Stimulated activated CD8-positive, alpha-beta memory T cell treated with anti-CD3 and anti-CD28 coated beads, Interleukin-7, amount 100 ng/mL, for 24 hours (primary cell): ENCODE data around the gene CLHC1.
"Not testable (repeated sequence)": the region's sequence is repeated elsewhere in the genome, so short reads cannot be mapped to it uniquely, and the experiment has no call there.

Source experiments
- DNase-seq: peaks from one replicate; pipeline ENCODE4 v3.0.0-alpha.2; 2020; ENCODE audit warnings: low read depth

The CLHC1 gene

DNA sequence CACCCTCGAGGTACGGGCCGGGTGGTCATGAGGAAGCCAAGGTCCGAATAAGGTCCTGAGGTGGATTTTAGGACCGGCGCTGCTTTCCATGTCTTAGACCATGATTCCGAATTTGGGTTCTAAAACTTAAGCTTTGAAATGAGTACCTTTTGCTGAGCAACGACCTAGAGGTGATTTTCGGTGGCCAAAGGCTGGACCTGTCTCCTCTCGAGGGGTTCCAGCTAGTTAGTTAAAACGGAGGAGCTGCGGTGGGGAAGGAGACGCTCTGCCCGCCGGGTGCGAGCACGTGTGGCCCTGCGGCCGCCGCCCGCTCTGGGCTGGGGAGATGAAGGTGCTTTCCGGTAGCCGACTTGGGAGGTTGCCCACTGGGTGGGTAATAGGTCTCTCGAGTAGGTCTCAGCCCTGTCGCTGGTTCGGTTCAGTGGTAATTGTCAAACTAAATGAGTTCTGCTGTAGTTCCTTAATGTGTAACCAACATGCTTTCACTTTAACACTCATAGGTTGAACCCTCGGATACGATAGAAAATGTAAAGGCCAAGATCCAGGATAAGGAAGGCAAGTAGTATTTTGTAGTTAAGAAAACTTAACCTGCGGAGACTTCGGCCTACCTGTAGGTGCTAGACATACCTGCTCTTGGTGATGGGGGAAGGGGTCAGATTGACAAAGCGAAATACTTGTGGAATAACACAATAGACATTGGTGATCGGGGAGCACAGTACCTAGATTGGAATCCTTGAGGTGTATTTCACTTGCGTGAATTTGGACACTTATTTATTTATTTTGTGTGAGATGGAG lies 967 bp upstream of the CLHC1 start:
- DNase-seq, result no peak

DNA sequence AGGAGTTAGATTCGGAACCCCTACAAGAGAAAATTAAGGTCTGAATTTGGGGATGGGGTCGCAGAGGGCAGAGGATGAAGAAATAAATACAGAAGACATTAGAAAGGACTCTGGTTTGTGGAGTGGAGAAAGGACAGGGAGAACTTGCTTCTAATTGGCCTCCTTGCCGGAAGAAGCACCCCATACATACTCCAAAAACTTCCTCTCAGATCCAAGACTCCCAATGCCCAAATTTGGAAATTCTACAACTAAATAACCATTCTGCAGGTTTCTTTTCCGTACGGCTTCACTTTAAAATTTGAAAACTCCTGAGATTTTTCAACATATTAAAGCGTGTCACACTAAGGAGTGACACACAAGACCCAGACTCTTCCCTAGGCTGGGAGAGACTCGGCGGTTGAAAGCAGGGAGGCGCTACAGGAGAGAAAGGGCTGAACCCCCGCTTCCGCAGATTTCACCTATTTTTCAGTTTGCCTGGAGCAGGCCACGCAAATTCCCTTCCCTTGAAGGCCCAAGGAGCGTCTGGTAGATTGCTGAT lies 478 bp downstream of the CLHC1 start:
- DNase-seq, result no peak

DNA sequence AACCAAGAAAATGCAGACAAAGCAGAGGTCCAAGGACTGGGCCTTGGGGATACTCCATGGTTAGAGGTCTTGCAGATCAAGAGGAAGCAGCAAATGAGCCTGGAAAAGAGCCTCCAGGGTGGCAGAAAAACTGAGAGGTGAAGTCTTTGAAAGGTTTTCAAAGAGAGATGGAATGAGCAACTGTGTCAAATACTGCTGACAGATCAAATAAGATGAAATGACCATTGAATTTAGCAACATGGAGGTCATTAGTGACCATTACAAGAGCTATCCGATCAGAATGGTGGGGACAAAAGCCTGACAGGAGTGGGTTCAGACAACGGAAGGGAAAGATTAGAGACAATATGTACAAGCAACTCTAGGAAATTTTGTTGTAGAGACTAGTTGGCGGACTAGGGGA lies 1.5 kb downstream of the CLHC1 start:
- no peak for DNase-seq

DNA sequence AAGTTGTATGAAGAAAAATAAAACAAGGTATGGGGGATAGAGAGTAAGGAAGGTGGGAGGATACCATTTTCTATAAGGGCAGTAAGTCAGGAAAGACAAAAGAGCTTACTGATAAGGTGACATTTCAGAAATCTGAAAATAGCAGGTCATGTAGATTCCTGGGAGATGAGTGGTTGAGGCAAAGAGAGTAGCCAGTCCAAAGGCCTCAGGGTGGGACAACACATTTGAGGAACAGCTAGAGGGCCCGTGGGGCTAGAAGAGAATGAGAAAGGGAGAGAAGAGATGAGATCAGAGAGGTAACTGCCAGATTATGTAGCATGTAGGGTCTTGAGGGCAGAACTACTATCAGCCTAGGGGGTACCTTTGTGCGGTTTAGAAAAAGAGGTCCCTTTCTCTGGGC lies 2.9 kb downstream of the CLHC1 start:
- no peak for DNase-seq

DNA sequence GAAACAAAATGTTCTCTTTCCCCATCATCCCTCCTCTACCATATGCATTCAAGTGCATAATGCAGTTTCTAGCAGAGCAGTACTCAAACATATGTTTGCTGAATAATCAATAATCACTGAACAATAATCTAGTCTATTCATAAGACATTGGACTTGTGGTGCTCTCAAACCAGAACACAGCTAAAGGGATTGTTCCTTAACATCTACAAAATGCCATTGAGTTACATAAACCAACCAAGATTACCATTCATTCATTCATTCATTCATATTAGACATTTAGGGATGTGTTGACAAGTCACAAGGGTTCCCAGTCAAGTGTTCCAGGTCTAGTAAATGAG lies 3.9 kb downstream of the CLHC1 start:
- no peak for DNase-seq

DNA sequence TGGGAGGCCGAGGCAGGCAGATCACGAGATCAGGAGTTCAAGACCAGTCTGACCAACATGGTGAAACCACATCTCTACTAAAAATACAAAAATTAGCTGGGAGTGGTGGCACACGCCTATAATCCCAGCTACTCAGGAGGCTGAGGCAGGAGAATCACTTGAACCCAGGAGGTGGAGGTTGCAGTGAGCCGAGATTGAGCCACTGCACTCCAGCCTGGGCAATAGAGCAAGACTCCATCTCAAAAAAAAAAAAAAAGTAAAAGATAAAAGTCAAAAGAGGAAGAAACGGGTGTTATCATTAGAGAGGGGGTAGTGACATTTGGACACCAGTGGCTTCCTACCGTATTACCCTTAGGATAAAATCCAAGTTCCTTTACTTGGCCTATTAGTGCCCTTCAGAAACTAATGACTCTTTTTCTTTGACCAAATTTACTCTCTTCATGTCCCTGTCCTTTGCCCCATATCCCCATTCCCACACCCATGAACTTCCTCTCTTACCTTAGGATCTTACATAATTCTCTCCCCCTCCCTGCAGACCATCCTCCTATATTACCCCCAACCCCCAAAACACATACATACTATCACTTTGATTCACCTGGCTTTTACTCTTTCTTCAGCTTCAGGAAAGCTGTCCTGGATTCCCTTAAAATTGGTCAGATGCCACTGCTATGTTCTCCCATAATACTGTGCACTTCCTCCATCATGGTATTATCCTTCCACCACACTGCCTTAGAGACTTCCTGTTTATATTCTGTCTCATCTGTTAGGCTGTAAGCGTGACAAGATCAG lies 4.5 kb downstream of the CLHC1 start:
- DNase-seq, result not testable (repeated sequence)

DNA sequence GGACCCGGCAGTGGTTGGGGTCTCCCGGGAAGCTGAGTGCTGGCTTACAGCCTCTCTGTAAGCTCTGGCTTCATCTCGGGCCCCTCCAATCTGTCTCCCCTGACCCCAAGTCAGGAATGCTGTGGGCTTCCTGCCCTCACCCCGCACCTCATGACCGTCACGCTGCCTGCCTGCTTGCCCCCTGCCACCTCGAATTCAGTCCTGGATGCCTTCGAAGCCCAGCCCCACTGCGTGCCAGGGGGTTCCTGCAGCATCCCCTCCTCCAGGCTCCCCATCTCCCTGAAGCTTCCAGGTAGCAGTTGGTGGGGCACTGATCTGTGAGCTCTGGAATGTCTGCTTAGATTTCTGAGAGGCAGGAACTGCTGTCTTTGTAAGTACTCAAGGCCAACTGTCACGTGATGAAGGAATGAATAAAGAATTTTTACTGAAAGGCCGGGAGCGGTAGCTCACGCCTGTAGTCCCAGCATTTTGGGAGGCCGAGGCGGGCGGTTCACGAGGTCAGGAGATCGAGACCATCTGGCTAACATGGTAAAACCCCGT lies 6.5 kb downstream of the CLHC1 start:
- DNase-seq, result no peak

DNA sequence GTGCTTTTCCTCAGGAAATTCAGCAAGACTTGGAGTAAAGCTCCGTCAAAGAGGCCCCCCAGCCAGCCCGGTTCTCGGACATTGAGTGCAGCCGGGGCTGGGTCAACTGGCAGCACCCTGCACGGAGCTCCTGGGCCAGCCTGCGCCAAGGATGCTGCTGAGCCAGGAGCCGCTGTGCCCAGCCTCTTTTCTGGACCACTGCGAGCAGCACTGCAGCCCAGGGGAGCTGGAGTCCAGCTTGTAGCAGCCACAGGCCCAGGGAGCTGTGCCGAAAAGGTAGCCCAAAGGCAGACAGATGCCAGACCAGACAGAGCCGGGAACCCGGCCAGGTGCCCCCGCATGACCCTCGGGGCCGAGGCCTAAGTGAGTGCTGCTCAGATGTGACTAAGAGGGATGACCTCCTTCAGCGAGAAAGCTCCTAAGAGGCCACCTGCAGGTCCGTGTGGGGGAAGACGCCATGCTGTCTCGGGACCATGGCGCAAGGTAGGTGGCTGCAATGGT lies 7.3 kb downstream of the CLHC1 start:
- no peak for DNase-seq

DNA sequence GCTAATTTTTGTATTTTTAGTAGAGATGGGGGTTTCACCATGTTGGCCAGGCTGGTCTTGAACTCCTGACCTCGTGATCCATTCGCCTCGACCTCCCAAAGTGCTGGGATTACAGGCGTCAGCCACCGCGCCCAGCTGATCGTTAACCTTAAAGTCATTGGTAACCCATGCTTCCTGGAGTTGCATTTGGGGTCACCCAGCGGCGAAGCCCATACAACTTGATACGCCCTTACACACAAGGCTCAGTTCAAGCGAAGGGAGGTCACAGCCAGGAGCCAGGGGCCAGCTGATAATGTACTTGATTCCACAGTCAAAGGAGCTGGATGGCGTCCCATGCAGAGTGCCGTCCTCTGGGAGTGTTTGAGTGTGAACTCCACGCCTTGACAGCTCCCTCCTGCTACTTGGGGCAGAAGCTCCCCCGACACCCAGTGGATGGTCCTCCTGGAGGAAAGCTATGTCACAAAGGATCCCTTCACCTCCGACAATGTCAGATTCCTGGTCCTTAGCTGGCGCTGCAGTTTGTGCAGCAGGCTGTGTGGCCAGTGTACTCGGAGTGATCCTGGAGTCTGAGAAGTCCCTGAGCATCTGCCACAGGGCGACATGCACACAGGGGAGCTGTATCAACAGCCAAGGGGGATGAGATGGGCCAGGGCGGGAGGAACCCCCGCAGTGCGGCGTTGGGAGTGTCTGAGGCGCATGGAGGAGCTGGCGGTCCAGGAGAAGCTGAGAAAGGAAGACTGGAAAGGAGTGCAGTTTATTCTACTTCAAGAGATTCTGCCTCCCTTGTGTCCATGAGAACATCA lies 7.9 kb downstream of the CLHC1 start:
- no peak for DNase-seq

DNA sequence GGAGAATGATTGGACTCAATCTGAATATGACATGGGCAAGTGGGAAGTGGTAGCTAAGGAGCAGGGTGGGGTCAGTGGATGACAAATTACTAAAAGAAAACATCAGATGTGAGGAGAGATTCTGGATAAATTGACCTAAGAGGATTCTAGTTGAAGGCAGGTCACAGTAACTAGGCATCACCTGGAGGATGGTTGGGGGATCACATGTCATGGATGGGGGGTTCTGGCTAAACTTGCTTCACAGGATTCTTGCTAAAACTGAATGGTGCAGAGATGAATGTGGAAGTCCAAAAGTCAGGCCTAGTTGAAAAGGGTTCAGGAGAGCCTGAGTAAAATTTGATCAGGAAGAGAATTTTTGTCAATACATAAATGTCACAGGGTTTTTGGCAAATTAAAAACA lies 18.3 kb downstream of the CLHC1 start:
- no peak for DNase-seq

DNA sequence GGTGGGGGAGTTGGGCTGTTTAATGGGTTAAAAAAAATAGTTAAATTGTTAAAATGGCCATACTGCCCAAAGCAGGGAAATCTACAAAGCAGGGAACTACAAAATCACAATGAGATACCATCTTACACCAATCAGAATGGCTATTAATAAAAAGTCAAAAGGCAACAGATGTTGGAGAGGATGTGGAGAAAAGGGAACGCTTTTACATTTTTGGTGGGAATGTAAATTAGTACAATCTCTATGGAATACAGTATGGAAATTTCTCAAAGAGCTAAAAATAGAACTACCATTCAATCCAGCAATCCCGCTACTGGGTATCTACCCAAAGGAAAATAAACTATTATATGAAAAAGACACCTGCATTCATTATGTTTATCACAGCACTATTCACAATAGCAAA lies 27.1 kb downstream of the CLHC1 start:
- no peak for DNase-seq

DNA sequence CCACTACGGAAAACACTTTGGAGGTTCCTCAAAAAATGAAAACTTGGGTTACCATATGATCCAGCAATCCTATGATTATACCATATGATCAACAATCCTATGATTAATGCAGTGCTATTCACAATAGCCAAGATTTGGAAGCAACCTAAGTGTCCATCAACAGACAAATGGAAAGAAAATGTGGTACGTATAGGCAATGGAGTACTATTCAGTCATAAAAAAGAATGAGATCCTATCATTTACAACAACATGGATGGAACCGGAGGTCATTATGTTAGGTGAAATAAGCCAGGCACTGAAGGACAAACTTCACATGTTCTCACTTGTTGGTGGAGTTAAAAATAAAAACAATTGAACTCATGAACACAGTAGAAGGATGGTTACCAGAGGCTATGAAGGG lies 27.6 kb downstream of the CLHC1 start:
- DNase-seq, result no peak

DNA sequence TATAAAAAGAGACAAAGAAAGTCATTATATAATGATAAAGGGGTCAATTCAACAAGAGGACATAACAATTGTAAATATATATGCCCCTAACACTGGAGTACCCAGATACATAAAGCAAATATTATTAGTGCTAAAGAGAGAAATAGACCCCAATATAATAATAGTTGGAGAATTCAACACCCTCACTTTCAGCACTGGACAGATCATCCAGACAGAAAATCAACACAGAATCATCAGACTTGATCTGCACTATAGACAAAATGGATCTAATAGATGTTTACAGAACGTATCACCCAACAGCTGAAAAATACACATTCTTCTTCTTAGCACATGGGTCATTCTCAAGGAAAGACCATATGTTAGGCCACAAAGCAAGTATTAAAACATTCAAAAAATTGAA lies 31.7 kb downstream of the CLHC1 start:
- DNase-seq, result no peak

DNA sequence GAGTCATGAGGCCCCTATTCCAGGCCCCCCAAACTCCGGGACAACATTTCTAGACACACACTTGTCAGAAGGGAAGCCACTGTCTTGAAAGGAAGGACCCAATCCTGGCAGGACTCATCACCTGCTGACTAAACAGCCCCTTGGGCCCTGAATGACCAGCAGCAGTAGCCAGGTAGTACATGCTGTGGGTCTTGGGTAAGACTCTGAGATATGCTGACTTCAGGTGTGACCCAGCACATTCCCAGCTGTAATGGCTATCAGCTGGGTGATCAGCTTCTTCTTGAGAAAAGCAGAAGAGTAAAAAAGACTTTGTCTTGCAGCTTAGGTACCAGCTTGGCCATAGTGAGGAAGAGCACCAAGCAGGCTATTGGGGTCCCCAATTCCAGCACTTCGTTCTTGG lies 35.6 kb downstream of the CLHC1 start:
- no peak for DNase-seq

DNA sequence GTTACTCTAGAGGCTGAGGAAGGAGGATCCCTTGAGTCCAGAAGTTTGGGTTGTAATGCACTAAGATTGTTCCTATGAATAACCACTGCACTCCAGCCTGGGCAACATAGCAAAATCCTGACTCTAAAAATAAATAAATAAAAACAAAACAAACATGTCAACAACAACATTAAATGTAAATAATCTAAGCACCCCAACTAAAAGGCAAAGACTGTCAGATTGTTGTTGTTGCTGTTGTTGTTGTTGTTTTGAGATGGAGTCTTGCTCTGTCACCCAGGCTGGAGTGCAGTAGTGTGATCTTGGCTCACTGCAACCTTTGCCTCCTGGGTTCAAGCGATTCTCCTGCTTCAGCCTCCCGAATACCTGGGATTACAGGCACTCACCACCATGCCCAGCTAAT lies 40.2 kb downstream of the CLHC1 start:
- not testable (repeated sequence) for DNase-seq

DNA sequence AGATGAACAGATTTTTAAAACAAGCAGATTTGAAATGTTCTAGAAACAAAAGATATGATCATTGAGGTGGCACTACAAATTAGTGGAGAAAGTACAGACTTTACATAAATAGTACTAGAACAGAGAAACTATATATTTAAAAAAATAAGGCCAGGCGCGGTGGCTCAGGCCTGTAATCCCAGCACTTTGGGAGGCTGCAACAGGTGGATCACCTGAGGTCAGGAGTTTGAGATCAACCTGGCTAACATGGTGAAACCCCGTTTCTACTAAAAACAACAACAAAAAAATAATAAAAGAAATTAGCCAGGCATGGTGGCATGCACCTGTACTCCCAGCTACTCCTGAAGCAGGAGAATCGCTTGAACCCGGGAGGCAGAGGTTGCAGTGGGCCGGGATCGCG lies 45.3 kb downstream of the CLHC1 start:
- not testable (repeated sequence) for DNase-seq

DNA sequence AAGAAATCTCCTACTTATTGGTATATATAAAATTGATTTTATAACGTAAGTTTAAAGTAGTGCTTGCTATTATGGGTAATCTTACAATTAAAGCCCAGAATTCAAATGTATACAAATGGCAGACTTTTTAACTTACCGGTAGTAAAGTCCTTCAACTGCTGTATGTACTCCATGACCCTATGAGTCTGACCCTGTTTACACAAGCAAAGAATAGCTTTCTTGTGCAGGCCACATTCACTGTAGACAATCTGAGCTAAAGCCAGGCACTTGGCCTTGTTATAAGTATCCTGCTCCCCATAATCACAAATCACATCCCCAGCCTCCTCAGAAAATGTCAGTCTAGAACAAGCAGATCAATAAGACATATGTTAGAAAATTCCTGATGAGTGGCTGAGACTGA lies 51.7 kb downstream of the CLHC1 start:
- DNase-seq, result no peak

DNA sequence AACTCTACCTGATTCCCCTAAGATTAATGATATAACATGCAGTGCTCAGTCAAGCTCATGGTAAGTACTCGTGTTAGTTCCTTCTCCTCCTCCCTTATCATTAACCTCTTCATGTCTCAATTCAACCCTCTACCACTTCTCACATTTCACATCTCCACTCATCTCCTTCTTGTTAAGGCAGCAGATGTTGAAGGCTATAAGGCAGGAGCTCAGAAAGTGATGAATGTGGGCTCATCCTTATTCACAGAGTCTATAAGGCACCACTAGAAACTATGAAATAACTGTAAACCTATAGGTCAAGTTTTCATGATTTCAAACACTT lies 56.0 kb downstream of the CLHC1 start:
- no peak for DNase-seq

DNA sequence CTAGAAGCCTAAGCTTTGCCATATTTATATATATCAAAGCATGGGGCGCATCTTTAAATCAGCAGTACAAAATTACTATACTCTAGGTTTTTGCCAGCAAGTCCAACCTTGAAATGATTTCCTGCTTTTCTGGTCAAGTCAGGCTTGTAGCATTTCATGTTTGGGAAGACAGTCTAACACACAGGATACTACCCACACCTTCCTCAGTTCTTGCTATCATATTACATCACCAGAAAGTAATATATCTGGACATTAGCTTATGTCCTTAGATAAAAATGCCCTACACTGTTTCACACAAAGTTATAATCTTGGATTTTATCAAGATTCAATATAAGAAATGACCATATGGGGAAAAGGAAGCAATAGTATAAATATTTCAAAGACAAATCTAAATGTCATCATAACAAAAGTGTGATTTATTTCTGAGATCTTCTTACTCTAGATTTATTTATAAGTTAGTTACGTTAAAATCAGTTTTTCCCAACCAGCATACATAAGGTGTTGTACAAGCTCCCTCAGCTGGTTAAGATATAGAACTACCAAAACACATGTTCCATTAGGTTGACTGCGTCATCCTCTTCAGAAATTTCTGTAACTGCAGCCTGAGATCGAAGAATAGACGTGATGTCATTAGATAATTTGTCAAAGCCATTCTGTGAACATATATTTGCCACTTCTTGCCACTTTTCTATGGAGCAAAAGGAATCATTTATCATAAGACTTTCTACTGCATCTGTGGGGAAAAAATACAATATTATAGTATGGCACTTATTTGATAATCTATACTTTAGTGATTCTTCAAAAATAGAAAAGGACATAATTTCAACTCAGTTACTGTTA lies 56.6 kb downstream of the CLHC1 start:
- DNase-seq, result no peak

DNA sequence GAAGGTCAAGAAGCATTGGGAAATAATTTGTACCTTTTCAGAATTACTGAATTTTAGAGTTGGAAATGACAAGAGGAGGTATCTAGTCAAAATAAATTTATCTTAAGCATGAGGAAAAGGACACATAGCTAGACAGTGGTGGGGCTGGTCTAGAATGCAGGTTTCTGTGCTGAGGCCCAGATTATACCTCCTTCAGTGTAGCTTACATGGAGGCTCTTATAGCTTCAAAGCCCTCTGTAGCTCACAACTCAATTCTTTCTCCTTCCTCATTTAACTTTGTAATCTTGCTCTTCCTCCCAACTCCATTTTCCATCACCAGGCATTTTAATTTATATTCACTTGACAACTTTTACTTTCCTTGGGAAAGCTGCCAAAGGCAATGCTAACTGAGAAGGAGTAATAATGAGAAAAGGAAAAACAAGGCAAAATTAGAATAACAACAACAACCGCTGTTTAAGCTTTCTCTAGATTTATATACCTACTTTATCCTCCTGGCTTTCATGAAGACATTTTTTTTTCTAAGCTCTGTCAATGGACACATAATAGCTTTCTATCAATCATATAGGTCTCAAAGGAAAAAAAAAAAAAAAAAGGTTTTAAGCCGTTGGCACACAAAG lies 58.5 kb downstream of the CLHC1 start:
- no peak for DNase-seq

DNA sequence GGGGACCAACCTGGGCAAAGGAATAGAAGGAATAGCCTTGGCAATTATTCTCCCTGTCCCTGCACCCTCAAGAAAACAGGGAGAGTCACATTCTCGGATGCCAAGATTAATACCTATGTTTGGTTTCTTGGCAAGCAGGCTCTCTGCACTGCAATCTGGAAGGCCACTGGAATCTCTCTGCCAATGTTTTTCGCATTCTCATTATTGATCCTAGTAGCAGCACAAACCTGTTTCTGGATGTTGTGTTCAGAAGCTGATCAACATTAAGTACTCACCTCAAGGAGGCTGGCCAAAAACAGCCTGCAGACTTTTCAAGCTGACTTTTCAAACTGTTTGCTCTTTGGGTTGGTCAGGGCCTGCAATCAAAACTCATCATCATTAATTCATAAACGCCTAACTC lies 62.2 kb downstream of the CLHC1 start:
- DNase-seq, result no peak
